Glutamatergic neuron (in vitro differentiated cells): ENCODE data around the gene CST1. TPM values are rescaled to one million over a fixed set of nuclear protein-coding genes. Genes with fewer than 3 reads are reported as not detected.
"Not testable (repeated sequence)": the region's sequence is repeated elsewhere in the genome, so short reads cannot be mapped to it uniquely, and the experiment has no call there.

Experiments used
- DNase-seq: peaks from one replicate; pipeline ENCODE4 v3.0.0; 2022
- H3K27ac Mint-ChIP-seq: one replicate; pipeline ENCODE4 v1.8.0; 2020; ENCODE audit warnings: mild to moderate bottlenecking, mixed read lengths, inconsistent platforms; ENCODE audit not compliant: unreplicated experiment
- H3K27me3 Mint-ChIP-seq: one replicate; pipeline ENCODE4 v1.8.0; 2020; ENCODE audit warnings: mild to moderate bottlenecking, moderate library complexity, mixed read lengths, inconsistent platforms; ENCODE audit not compliant: unreplicated experiment
- H3K36me3 Mint-ChIP-seq: one replicate; pipeline ENCODE4 v1.8.0; 2020; ENCODE audit warnings: mild to moderate bottlenecking, mixed read lengths, inconsistent platforms; ENCODE audit not compliant: unreplicated experiment
- H3K4me1 Mint-ChIP-seq: one replicate; pipeline ENCODE4 v1.8.0; 2020; ENCODE audit warnings: mild to moderate bottlenecking, low read depth, mixed read lengths, inconsistent platforms; ENCODE audit not compliant: unreplicated experiment
- H3K4me3 Mint-ChIP-seq: one replicate; pipeline ENCODE4 v1.8.0; 2020; ENCODE audit warnings: mild to moderate bottlenecking, mixed read lengths, inconsistent platforms; ENCODE audit not compliant: unreplicated experiment
- H3K9me3 Mint-ChIP-seq: one replicate; pipeline ENCODE4 v1.8.0; 2020; ENCODE audit warnings: mild to moderate bottlenecking, moderate library complexity, mixed read lengths, inconsistent platforms; ENCODE audit not compliant: unreplicated experiment
- CTCF ChIP-seq: fragments of 200-600 bp; sonication (generic); IDR thresholded peaks from one replicate; pipeline ENCODE4 v1.5.0; 2021; ENCODE audit not compliant: partially characterized antibody, unreplicated experiment
- total RNA-seq: library from RNA; stranded (reverse); fragmentation: NEBNext Ultra II Directional; extraction: Animal tissue kit (Norgen Biotek cat#: 25700); gene quantifications from one replicate; pipeline ENCODE4 v1.2.1, GENCODE V29; 2021; ENCODE audit not compliant: unreplicated experiment

The CST1 gene
- total RNA-seq, 1 donor from 2014 or later: not detected

- no peak for DNase-seq
- Mint-ChIP-seq H3K9me3 (no peaks in the 10 kb centered on the region), H3K27me3 (peaks cover 2% of the 10 kb centered on the region), H3K4me1 (peaks cover 8% of the 10 kb centered on the region), H3K36me3 (no peaks in the 10 kb centered on the region), H3K4me3 (no peak overlapping the region), H3K27ac (no peak overlapping the region)
- TF ChIP-seq CTCF: no peak
These were observed 22.8 kb upstream of the CST1 start for GRCh38 chr20:23773579-23773978.

- Mint-ChIP-seq H3K9me3 (no peaks in the 10 kb centered on the region), H3K36me3 (no peaks in the 10 kb centered on the region), H3K27me3 (peaks cover 2% of the 10 kb centered on the region), H3K27ac (no peak overlapping the region), H3K4me1 (peaks cover 8% of the 10 kb centered on the region), H3K4me3 (no peak overlapping the region)
- TF ChIP-seq CTCF: no peak
- DNase-seq: no peak
These were observed 22.4 kb upstream of the CST1 start for GRCh38 chr20:23773127-23773526.

GRCh38 chr20:23772074-23772473, 21.3 kb upstream of the CST1 start:
- H3K9me3 Mint-ChIP-seq: no peaks in the 10 kb centered on the region
- no peak for DNase-seq
- H3K27ac Mint-ChIP-seq: no peak overlapping the region
- peaks cover 8% of the 10 kb centered on the region for H3K4me1 Mint-ChIP-seq
- TF ChIP-seq CTCF: no peak
- no peaks in the 10 kb centered on the region for H3K36me3 Mint-ChIP-seq
- no peak overlapping the region for H3K4me3 Mint-ChIP-seq
- peaks cover 2% of the 10 kb centered on the region for H3K27me3 Mint-ChIP-seq

GRCh38 chr20:23770384-23770783, 19.6 kb upstream of the CST1 start:
- H3K4me1 Mint-ChIP-seq: no peaks in the 10 kb centered on the region
- TF ChIP-seq CTCF: no peak
- no peaks in the 10 kb centered on the region for H3K9me3 Mint-ChIP-seq
- H3K27ac Mint-ChIP-seq: no peak overlapping the region
- H3K27me3 Mint-ChIP-seq: peaks cover 2% of the 10 kb centered on the region
- no peak overlapping the region for H3K4me3 Mint-ChIP-seq
- no peak for DNase-seq
- H3K36me3 Mint-ChIP-seq: no peaks in the 10 kb centered on the region

- not testable (repeated sequence) for H3K36me3 Mint-ChIP-seq, H3K27me3 Mint-ChIP-seq, H3K4me3 Mint-ChIP-seq, H3K4me1 Mint-ChIP-seq, DNase-seq, H3K27ac Mint-ChIP-seq, H3K9me3 Mint-ChIP-seq
These were observed 17.8 kb upstream of the CST1 start for GRCh38 chr20:23768520-23768919.

- no peak overlapping the region for H3K27ac Mint-ChIP-seq
- H3K9me3 Mint-ChIP-seq: no peaks in the 10 kb centered on the region
- H3K4me1 Mint-ChIP-seq: no peaks in the 10 kb centered on the region
- no peaks in the 10 kb centered on the region for H3K27me3 Mint-ChIP-seq
- no peak for DNase-seq
- no peaks in the 10 kb centered on the region for H3K36me3 Mint-ChIP-seq
- TF ChIP-seq CTCF: no peak
- H3K4me3 Mint-ChIP-seq: no peak overlapping the region
These were observed 15.8 kb upstream of the CST1 start for GRCh38 chr20:23766531-23766930.
